ENCODE results near the gene RPS23. TPM values are rescaled to one million over a fixed set of nuclear protein-coding genes. Genes with fewer than 3 reads are reported as not detected.

Gene RPS23
- total RNA-seq, 1 donor from 2014 or later: 5,433 TPM

DNA sequence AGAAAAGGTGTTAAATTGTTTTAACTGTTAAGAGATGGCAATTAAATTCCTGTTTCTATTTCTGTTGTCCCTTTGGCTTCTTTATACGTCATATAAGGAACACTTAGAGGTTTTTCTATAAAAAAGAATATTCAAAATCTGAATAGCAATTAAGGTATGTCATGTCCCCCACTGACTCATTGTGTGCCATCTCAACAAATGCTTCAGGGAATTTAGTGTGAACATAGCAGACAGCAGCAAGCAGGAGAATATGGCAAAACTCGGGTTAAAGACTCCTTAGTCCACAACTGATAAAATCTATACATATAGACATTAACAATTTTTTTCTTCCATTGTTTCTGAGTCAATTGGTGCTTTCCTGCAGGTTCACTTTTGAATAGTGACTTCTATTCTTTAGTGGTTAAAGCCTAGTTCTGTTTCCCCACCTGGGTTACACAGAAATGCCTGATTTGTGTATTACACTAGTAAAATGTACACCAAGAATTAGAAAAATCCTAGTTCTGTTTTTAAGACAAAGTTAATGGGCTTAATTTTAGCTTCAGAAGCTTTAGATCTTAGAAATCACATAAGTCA lies 17.9 kb upstream of the RPS23 start:
- Histone ChIP-seq H3K36me3 (no peaks in the 10 kb centered on the region), H3K4me1 (peaks cover 54% of the 10 kb centered on the region), H3K9me3 (ENCODE audit: low read depth) (no peaks in the 10 kb centered on the region), H3K27ac (peak overlapping the region; percentile 39), H3K9ac (no peak overlapping the region), H3F3A (ENCODE audit: low read depth) (peaks cover 66% of the 10 kb centered on the region), H3K4me3 (no peak overlapping the region), H3K27me3 (no peaks in the 10 kb centered on the region), H3K79me2 (ENCODE audit: low read depth) (no peaks in the 10 kb centered on the region), H2AFZ (replicated peaks) (no peak overlapping the region), H3K4me2 (peak overlapping the region; percentile 29), H4K20me1 (ENCODE audit: low read depth) (no peaks in the 10 kb centered on the region)
- Mint-ChIP-seq H3K9me3 (peaks cover 2% of the 10 kb centered on the region), H3K36me3 (no peaks in the 10 kb centered on the region), H3K27ac (no peak overlapping the region), H3K4me3 (no peak overlapping the region), H3K4me1 (peaks cover 42% of the 10 kb centered on the region), H3K27me3 (ENCODE audit: insufficient read depth, low read depth) (no peaks in the 10 kb centered on the region)
- DNase-seq (ENCODE audit: low spot score): no peak
- no peak for TF ChIP-seq EZH2phosphoT487 (IDR thresholded peaks at IDR 0.05)
- no peak for TF ChIP-seq EZH2 (IDR thresholded peaks at IDR 0.05)
- TF ChIP-seq, protein P1, sequence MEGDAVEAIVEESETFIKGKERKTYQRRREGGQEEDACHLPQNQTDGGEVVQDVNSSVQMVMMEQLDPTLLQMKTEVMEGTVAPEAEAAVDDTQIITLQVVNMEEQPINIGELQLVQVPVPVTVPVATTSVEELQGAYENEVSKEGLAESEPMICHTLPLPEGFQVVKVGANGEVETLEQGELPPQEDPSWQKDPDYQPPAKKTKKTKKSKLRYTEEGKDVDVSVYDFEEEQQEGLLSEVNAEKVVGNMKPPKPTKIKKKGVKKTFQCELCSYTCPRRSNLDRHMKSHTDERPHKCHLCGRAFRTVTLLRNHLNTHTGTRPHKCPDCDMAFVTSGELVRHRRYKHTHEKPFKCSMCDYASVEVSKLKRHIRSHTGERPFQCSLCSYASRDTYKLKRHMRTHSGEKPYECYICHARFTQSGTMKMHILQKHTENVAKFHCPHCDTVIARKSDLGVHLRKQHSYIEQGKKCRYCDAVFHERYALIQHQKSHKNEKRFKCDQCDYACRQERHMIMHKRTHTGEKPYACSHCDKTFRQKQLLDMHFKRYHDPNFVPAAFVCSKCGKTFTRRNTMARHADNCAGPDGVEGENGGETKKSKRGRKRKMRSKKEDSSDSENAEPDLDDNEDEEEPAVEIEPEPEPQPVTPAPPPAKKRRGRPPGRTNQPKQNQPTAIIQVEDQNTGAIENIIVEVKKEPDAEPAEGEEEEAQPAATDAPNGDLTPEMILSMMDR (IDR thresholded peaks at IDR 0.05): no peak

DNA sequence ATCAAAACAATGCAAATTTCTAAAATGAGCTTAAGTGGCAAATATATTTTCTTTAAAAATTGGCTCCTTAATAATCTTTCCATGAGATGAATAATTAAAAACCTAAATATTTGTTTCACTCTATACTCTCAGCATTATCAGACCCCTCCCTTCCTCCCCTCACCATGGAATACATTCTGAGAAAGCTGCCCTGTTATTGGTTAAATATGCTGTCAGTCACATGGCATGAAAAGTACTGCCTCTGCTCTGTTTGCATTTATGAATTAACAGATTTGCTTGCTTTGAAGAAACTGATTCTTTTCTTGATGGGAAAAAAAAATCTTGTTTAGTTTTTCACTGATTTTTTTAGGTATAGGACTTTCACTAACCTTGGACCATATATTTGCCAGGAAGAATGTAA lies 17.0 kb upstream of the RPS23 start:
- H4K20me1 ChIP-seq (ENCODE audit: low read depth): no peaks in the 10 kb centered on the region

DNA sequence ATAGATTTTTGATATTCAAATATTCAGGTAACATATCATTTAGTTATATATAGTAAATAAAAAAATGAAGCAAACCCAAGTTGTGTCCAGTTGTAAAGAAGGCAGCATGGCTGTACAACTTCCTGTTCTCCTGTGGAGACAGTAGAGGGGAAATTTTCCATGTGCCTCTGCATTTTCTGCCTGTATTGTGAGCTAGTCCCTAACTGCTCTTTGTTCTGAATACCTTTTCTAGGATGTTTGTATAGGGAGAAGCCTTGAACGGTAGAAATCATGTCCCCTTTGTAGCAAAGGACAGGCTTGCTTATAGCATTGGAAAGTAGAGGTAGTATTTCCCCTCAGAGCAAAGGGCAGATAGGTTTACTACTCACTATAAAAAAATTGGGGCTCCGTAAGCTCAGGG lies 13.3 kb upstream of the RPS23 start:
- Mint-ChIP-seq H3K9me3 (no peaks in the 10 kb centered on the region), H3K36me3 (no peaks in the 10 kb centered on the region), H3K27ac (peak overlapping the region; percentile 64), H3K27me3 (ENCODE audit: insufficient read depth, low read depth) (no peaks in the 10 kb centered on the region), H3K4me3 (no peak overlapping the region), H3K4me1 (peaks cover 51% of the 10 kb centered on the region)
- DNase-seq (ENCODE audit: low spot score): no peak
- no peaks in the 10 kb centered on the region for H4K20me1 ChIP-seq (ENCODE audit: low read depth)
- H3K27me3 ChIP-seq: no peaks in the 10 kb centered on the region
- no peaks in the 10 kb centered on the region for H3K9me3 ChIP-seq (ENCODE audit: low read depth)
- H3K36me3 ChIP-seq: no peaks in the 10 kb centered on the region
- H2AFZ ChIP-seq (replicated peaks): no peak overlapping the region
- H3K4me2 ChIP-seq: peak overlapping the region; percentile 28
- no peak overlapping the region for H3K9ac ChIP-seq
- no peak overlapping the region for H3K4me3 ChIP-seq
- no peak for TF ChIP-seq EZH2 (IDR thresholded peaks at IDR 0.05)
- TF ChIP-seq, protein P1 (IDR thresholded peaks at IDR 0.05): no peak
- no peak for TF ChIP-seq EZH2phosphoT487 (IDR thresholded peaks at IDR 0.05)
- H3K27ac ChIP-seq: peak overlapping the region; percentile 8
- H3F3A ChIP-seq (ENCODE audit: low read depth): peaks cover 69% of the 10 kb centered on the region
- peaks cover 66% of the 10 kb centered on the region for H3K4me1 ChIP-seq
- H3K79me2 ChIP-seq (ENCODE audit: low read depth): peaks cover 10% of the 10 kb centered on the region

More for the DNA sequence above, 17.0 kb upstream of the RPS23 start:
- Histone ChIP-seq H3K27me3 (no peaks in the 10 kb centered on the region), H3K4me2 (no peak overlapping the region), H3K4me1 (peaks cover 63% of the 10 kb centered on the region), H3F3A (ENCODE audit: low read depth) (peaks cover 66% of the 10 kb centered on the region), H3K4me3 (no peak overlapping the region), H3K79me2 (ENCODE audit: low read depth) (peaks cover 4% of the 10 kb centered on the region), H3K9ac (no peak overlapping the region), H3K9me3 (ENCODE audit: low read depth) (no peaks in the 10 kb centered on the region), H3K27ac (peak overlapping the region; percentile 98), H2AFZ (replicated peaks) (no peak overlapping the region), H3K36me3 (no peaks in the 10 kb centered on the region)
- peak overlapping the region; percentile 66 for H3K4me3 Mint-ChIP-seq
- H3K4me1 Mint-ChIP-seq: peaks cover 48% of the 10 kb centered on the region
- no peaks in the 10 kb centered on the region for H3K36me3 Mint-ChIP-seq
- H3K27me3 Mint-ChIP-seq (ENCODE audit: insufficient read depth, low read depth): no peaks in the 10 kb centered on the region
- peak; percentile 39 for DNase-seq (ENCODE audit: low spot score)
- H3K9me3 Mint-ChIP-seq: peaks cover 2% of the 10 kb centered on the region
- TF ChIP-seq, protein P1 (IDR thresholded peaks at IDR 0.05): no peak
- TF ChIP-seq EZH2 (IDR thresholded peaks at IDR 0.05): no peak
- TF ChIP-seq EZH2phosphoT487 (IDR thresholded peaks at IDR 0.05): no peak
- H3K27ac Mint-ChIP-seq: no peak overlapping the region

All from neural progenitor cell (in vitro differentiated cells).